ENCODE results near the gene GALNT6.

Gene GALNT6

DNA sequence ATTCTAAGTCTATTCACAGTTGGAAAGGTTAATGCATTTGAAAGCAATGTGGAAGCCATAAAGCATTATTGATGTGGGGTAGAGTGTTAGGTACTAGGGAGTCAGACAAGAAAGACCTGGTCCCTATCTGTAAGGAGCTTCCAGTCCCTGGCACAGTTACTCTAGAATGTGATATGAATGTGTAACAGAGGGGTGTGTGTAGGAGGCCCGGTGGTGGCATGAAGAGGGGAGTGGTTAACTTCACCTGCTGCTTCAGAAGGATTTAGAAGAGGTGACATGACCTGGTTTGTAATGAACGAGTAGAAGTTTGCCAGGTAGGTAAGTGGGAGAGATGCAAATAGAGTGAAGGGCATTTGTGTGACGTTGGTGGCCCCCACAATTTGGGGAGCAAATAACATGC, 15.1 kb upstream of the GALNT6 start:
- DNase-seq (ENCODE audit: low read depth in 2 of 2, low spot score in 1 of 2), result no peak

DNA sequence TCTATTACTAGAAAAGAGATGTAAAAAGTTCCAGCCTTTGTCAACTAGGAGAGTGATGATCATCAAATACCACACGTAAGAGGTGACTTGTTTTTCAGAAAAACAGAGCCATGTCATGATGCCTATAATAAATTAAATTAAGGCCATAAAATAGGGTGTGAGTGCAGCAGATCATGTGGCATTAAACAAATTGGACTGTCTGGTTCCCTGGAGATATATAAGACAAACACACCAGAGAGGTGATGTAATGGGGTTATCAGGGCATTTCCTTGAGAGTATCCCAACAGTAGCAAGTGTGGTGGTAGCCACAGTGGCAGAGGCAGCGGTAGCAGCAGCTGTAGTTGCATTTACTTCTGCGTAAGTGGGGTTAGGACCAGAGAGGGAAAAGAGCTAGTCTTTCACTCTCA, 14.6 kb upstream of the GALNT6 start:
- no peak for DNase-seq (ENCODE audit: low read depth in 2 of 2, low spot score in 1 of 2)

DNA sequence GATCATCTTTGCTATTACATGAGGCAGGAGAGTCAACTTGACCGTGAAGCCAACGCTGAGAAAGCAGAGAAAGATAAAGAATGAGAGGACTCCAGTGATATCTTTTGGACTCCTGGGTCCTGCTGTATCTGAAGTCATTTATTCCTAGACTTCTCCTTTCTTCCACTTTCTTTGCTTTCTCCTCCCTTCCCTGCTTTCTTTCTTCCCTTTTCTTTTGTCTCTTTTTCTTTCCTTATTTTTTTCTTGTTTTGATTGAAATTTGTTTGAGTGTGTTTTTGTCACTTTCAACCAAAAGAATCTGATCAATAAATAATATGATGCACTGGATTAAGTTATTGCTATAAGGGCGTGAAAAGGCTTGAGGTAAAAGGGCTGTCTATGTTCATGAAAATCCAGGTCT, 13.4 kb upstream of the GALNT6 start:
- DNase-seq (ENCODE audit: low read depth in 2 of 2, low spot score in 1 of 2), result no peak

DNA sequence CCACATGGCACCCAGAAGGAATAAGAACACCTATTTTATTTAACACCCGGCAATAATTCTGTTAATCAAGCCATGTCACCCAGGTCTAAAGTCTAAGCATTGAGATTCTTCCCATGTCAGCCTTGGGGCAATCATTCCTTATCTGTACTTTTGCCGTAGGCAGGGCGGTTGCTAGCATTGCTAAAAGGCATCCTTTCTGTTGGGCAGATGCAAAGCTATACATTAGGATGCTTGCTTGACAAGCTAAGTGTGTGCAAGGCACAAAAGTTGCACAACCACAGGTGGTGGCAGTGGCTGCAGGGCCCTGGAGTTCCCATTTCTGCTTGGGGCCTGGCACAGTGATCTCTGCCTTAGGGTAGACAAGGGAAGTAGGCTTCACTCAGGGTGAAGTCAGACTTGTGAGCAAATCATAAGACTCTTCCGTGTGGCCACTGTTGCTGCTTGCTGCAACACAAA, 12.5 kb upstream of the GALNT6 start:
- DNase-seq (ENCODE audit: low read depth in 2 of 2, low spot score in 1 of 2), result no peak

DNA sequence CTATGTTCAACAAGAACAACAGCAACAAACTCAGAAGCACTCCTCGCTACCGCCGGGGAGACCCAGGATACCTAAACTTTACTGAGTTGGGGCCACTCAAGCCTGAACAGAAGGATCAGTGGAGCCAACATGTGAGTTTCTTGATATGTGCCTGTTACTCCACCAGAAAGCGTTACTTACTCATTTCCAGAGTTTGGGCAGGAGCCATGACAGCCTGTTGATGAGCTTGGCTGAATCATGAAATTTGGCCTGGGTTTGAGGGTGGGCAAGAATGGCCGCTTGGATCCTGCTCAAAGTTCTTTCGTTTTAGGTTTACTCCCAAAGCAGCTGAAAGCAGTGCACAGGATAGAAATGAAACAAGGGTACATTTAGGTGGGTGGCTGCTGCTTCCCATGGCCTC, 12.0 kb upstream of the GALNT6 start:
- DNase-seq (ENCODE audit: low read depth in 2 of 2, low spot score in 1 of 2), result no peak

DNA sequence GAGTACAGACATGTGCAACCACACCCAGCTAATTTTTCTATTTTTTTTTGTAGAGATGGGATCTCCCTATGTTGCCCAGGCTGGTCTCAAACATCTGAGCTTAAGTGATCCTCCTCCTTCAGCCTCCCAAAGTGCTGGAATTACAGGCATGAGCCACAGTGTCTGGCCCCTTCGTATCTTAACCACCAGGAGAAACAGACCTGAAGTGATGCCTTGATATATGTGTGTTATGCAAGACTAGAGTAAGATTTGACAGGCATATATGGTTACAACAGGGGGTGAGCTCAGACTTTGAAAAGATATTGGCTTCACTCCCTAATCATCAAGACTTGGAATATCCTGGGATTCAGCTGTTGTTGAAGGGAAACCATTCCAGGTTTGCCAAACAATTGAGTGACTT, 10.7 kb upstream of the GALNT6 start:
- no peak for DNase-seq (ENCODE audit: low read depth in 2 of 2, low spot score in 1 of 2)

DNA sequence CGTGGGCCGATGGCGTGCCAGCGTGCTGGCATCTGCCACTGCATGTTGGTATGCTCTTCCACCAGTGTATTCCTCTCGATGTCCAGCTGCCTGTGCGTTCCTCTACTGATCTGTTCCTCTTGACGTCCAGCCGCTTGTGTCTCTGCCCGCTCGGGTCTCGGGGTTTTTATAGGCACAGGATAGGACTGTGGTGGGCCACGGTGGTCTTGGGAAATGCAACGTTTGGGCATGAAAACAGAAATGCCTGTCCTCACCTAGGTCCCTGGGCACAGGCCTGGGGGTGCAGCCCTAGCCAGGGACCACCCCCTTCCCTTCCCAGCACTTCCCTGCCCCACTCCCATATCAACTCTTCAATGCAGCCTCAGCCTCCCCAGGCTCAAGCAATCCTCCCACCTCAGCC, 10.3 kb upstream of the GALNT6 start:
- DNase-seq (ENCODE audit: low read depth in 2 of 2, low spot score in 1 of 2), result no peak

DNA sequence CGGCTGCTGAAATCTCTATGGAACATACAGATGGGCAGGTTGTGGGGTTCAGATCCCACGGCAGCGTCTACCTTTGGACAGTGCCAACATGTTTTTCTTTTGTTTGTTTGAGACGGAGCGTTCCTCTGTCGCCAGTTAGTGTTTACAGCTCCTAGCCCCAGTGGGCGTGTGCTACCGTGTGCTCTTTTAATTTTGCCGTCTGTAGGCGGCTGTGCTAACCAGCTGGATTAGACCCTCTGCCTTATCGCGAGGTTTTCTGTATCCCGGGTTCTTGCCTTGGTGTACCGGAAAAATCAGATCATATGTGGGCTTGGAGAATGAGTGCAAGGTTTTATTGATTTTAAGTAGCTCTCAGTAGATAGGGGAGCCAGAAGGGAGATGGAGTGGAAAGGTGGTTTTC, 9.8 kb upstream of the GALNT6 start:
- DNase-seq (ENCODE audit: low read depth in 2 of 2, low spot score in 1 of 2), result no peak

DNA sequence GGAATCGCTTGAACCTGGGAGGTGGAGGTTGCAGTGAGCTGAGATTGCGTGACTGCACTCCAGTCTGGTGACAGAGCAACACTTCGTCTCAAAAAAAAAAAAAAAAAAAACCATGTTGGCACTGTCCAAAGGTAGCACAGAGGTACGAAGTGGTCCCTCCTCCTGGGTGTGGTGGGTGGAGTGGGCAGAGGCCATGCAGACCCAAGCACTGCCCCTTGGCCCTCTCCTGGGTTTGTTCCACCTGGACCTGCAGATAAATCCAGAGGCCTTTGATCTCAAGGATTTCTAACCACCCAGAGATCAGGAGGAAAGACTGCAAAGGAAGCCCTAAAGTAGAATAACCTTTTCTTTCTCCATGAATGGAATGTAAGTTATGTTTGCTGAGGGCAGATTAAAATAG, 8.7 kb upstream of the GALNT6 start:
- no peak for DNase-seq (ENCODE audit: low read depth in 2 of 2, low spot score in 1 of 2)

DNA sequence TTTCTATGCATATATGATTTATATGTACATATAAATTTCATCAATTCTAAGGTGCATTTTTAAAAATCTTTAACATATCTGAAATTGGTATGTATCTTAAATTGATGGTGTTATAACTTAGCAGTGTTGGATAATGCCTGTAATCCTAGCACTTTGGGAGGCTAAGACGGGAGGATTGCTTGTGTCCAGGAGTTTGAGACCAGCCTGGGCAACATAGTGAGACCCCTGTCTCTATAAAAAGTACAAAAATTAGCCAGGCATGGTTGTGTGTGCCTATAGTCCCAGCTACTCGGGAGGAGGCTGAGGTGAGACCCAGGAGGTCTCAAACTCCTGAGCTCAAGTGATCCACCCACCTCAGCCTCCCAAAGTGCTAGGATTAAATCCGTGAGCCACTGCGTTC, 6.5 kb upstream of the GALNT6 start:
- DNase-seq (ENCODE audit: low read depth in 2 of 2, low spot score in 1 of 2), result no peak

DNA sequence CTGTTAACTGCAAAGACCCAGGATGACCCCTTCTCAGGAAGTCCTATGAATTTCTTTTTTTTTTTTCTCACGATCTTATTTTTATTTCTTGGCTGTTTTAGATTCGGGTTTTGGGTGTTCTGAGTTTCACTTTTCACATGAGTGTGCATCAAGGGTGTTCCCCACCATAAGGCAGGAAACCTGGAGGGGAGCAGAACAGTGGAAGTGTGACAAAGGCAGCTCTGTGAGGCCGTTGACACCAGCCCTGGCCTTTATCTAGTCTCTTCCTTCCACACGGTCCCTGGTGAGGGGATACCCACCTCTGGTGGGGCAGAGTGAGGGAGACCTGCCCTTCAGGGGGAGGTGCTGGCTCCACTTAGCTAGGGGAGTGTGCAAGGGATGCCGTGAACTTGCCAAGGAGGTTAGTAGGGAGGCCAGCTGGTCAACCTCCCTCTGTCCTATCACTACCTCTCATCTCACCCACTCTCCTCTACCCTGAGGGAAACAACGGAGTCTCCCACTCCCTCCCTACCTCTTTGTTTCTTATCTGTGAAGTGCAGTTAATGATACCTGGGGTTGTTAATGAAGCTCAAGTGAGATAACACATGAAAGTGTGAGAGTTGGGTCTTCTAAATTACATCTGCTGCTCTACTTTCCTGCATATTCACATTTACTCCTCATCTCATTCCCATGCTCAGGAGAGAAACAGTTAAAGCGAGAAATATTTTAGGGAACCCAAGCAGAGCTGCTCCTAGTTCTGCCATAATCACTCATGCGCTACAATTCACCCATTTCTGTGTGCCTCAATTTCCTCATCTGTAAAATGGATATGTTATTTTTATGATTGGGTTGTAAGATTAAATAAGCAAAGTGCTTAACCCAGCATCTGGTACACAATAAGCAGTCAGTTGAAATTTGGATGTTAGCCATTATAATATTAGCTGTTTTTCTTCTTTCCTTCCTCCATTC, 4.4 kb upstream of the GALNT6 start:
- no peak for DNase-seq (ENCODE audit: low read depth in 2 of 2, low spot score in 1 of 2)

DNA sequence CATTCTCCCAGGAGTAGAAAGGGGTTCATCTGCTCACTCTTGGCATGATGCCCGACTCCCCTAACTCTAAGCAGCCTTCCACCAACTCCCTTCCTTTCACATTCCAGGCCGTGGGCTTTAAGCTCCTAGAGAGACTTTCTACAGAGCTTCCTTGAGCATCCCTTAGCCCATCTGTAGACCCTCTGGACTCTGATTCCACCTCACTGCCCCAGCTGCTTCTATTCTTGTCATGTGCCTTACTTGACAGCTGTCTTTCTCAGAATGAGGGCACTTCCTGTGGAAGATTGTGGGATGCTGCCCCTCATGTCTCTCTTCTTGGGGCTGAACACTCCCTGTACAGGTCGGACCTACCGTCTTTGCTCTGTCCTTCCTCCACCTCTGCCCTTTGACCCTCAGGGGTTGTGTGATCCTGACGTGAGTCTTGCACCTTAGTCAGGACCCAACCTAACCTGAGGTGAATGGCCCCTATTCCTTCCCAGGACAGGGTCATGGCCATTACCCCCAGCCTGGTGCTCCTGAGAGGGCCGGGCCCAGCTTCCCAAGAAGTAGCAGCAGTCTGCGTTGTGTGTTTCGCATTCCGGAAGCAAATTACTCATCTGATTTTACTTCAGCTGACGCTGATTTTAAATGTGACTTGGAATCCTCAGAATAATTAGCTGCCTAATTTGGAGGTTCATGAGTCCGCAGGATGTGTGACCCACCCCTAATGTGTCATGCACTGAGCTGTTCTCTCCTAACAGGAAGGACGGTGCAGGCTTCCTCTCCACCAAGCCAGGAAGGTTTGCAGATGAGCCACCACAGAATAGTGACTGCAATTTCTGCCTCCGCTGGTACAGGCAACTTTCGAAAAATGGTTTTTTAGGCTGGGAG, 2.7 kb upstream of the GALNT6 start:
- peak in 1 of 2 donors; percentile 31 for DNase-seq (ENCODE audit: low read depth in 2 of 2, low spot score in 1 of 2)

DNA sequence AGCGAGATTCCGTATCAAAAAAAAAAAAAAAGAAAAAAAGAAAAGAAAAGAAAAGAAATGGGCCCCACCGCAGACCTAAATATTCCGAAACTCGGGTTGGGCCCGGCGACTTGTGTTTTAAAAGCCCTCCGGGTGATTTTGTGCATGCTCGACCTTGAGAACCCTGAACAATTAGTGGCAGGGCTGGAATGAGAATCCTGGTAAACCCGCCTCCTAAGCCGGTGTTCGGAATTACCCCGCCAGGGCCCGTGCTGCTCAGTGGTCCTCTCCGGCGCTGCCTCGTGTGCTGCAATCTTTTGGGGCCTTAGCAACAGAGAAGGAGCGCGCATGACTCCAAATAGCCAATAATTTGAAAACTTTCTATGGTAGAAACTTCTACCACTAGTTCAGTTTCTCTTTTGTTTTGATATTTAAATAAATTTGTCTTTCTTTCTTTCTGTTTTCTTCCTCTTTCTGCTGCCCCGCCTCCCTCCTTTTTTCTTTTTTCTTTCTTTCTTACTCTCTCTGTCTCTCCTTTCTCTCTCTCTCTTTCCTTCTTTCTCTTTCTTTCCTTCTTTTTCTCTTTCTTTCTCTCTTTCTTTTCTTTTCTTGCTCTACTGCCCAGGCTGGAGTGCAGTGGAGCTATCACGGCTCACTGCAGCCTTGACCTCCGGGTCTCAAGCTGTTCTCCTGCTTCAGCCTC, 1.5 kb upstream of the GALNT6 start:
- no peak for DNase-seq (ENCODE audit: low read depth in 2 of 2, low spot score in 1 of 2)

DNA sequence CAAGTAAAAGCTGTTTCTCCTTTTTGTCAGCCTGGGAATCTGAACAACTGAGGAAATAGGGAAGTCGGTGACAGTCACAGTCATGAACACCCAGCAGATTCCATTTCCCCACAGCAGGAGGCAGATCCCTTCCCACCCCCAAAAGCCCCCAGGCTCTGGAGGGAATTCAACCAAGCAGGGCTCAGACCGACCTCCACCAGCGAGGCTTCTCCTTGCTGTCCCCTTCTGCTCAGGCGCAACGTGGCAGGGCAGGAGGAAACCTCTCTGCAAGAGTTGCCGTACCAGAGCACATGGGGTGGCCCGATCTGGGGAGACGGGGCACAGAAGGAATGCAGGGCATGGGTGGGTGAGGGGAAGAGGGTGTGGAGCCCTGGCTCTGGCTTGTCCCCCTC, 319 bp downstream of the GALNT6 start:
- no peak for DNase-seq (ENCODE audit: low read depth in 2 of 2, low spot score in 1 of 2)

DNA sequence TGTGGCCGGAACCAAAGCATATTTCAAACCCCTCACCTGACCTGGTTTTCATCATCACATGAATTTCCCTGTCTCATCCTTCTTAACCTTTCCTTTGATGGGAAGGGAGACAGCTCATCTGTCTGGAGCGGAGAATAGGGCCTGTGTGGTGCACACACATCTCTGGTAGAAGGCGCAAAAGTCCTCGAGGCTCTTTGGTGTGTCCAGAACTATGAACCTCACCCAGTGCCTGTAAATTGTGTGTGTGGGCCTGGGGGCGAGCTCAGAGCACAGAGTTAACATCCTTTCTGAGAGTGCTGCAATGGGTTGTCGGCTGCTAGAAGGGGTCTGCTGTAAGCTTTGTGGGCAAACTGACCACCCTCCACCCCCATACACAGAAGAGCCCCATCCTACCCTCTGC, 749 bp downstream of the GALNT6 start:
- DNase-seq (ENCODE audit: low read depth in 2 of 2, low spot score in 1 of 2), result no peak

DNA sequence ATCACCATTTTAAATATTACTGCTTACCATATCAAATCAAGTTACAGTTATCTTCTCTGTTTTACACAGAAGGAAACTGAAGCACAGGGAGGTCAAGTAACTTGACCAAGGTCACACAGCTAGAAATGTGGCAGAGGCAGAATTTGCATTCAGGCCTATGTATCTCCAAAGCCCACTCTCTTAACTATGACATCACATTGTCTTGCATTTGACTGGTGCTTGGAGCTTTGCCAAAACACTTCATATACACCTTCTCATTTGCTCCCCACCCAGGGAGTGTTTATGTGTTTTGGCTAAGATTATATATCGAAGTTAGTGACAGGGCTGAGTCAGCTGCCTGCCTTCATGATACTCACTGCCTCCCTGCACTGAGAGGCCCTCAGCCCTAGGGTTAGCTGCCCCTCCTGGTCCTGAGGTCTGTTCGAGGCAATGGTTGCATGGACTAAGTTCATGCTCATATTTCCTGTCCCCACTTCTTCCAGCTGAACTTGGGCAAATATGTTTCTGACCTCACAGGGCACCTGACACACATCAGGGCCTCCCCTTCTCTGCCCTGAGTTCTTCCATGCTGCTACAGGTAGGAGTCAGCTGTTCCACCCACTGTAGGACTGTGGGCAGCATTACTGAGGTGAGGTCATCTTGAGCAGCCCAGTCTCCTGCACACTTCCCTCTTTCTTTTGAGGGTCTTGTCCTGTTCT, 1.8 kb downstream of the GALNT6 start:
- DNase-seq (ENCODE audit: low read depth in 2 of 2, low spot score in 1 of 2), result no peak

DNA sequence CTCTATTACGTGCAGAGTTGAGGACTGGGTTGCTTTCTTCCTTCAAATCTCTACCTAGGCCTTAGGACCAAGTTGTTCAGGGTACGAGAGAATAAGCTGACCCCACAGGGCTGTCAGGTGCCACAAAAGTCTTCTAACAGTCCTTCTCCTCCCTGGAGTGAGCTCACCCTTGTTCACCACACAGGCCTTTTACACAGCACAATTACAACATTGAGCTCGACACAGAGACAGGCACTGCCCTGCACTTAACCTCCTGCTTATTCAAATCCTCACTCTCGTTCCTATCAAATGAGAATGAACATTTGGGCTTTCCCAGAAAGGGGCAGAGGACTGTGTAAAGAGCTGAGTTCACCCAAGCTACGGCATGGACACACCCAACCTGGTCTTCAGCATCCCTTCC, 2.4 kb downstream of the GALNT6 start:
- DNase-seq (ENCODE audit: low read depth in 2 of 2, low spot score in 1 of 2), result no peak

DNA sequence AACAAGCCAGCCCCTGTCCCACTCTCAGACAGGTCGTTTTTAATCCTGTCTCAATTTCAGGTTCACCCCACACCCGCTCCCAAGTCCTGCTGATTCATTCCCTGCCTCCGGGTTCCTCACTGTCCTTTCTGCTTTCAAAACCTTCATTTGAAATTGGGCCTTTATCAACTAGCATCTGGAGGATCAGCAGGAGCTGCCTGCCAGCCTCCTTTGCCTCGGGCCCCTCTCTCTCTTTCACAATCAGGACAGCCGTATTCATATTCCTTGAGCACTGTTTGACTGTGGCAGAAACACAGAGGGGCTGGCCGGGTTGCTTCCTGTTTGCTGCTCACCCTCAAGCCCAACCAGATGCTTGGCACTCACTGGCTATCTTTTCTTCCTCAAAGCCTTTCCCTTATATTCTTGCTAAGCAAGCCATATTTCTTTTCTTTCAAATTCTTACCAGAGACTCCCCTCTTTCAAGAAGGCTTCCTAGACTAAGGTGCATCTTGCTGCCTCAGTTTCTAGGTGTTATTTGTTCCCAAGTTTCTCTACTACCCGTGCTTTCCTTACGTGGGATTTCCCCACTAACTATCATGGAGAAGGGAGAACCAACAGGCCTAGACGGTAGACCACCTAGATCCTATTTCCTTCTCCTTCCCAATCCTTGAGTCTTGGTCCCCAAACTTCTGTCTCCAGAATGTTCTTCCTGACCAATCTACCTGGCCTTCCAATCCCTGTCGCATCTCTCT, 3.0 kb downstream of the GALNT6 start:
- DNase-seq (ENCODE audit: low read depth in 2 of 2, low spot score in 1 of 2), result no peak

DNA sequence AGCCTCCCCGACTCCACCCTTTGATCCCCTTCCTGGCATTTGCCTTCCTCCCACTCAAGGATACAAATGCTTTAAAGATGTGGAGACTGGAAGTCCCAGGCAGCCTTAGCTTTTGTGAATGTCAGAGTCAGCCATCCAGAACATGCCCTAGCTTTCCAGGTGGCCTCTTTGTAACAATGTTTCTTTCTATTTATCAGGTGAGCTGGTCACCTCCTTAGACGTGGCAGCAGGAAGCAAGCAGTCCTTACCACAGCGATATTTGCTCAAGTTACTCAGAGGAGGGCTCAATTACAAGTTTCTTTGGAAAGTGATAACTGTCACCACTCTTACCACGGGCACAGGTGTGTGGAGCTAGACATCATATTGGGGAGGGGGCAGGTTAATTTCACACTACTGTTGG, 4.9 kb downstream of the GALNT6 start:
- no peak for DNase-seq (ENCODE audit: low read depth in 2 of 2, low spot score in 1 of 2)

DNA sequence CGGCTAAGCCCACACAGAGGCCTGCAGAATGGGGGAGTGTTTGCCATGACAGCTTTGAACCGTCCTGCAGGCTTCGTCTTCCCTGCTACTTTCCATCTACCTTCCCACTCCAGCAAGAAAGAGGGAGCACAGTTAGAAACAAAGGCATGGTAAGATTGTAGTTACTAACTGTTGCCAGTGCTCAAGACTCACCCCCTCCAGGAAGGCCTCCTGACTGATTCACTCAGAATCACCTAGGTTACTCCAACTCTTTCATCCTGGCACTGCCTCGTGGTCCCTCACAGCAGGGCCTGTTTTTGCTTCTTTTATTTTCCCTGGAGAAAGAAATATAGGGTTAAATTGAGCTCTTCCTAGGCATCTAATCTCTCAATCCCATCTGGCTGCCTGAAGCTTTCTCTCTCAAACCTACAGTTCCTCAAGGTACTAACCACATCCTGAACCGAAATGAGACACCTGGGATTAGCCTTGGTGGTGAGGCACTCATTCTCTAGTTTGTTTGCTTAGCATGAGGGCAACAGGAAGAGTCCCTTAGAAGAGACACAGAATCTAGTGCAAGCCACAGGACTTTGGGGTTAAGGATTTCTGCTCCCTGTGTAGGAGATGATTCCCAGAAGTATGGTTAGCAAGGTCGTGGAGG, 7.8 kb downstream of the GALNT6 start:
- DNase-seq (ENCODE audit: low read depth in 2 of 2, low spot score in 1 of 2), result no peak
